Endothelial cell of umbilical vein (primary cell): Measurements from ENCODE around the gene RASGRP1. TPM values are rescaled to one million over a fixed set of nuclear protein-coding genes. Genes with fewer than 3 reads are reported as not detected.

Source experiments
- BruUV-seq: library from RNA; stranded (reverse); fragments of 400-500 nt; replicated peaks from 2 replicates; lab custom pipeline; 2021; lab: Mats Ljungman, UMichigan
- CTCF ChIA-PET: fragments of 300-600, 350-600 bp; sonication (Branson Sonifier 250); formaldehyde crosslinking; loops from one replicate; lab custom pipeline; 2021; ENCODE audit warnings: antibody characterized with exemption, inconsistent platforms; lab: Charles Lee
- POLR2A ChIA-PET: fragments of 300-600, 350-600 bp; sonication (Branson Sonifier 250); formaldehyde crosslinking; loops from one replicate; lab custom pipeline; 2021; ENCODE audit warnings: antibody characterized with exemption, inconsistent platforms; lab: Charles Lee
- DNase-seq: peaks from one replicate; pipeline ENCODE4 v3.0.0-alpha.2; 2011; ENCODE audit warnings: low read depth, low spot score
- FAIRE-seq: peaks from 2 replicates; lab custom pipeline; 2011; peaks lifted over from hg19 to GRCh38; lab: Jason Lieb, UNC
- H2AFZ ChIP-seq: 2 replicates; pipeline ENCODE4 v1.6.0; 2012; ENCODE audit warnings: low read depth, low read length, control low read depth, inconsistent platforms
- H3K27ac ChIP-seq: 2 replicates; pipeline ENCODE4 v1.5.1; 2011; ENCODE audit warnings: low read depth, mild to moderate bottlenecking, control low read depth, low read length, moderate library complexity; ENCODE audit not compliant: insufficient read depth
- H3K27me3 ChIP-seq, 2 experiments: 2 replicates each; pipeline versions ENCODE4 v1.6.0 to v1.6.1; 2011; ENCODE audit warnings: low read length in 2 of 2, mixed read lengths in 1 of 2; ENCODE audit not compliant: control insufficient read depth in 2 of 2, insufficient read depth in 2 of 2
- H3K36me3 ChIP-seq, 2 experiments: 2 replicates in 1 of 2; 3 replicates in 1 of 2; pipeline ENCODE4 v1.5.1; 2011; ENCODE audit warnings: low read length in 2 of 2, mild to moderate bottlenecking in 1 of 2, moderate library complexity in 1 of 2; ENCODE audit not compliant: control insufficient read depth in 2 of 2, insufficient read depth in 2 of 2; ENCODE audit errors: extremely low read depth in 1 of 2
- H3K4me1 ChIP-seq: 3 replicates; pipeline ENCODE4 v1.5.1; 2011; ENCODE audit warnings: mild to moderate bottlenecking, low read length; ENCODE audit not compliant: control insufficient read depth, insufficient read depth; ENCODE audit errors: extremely low read depth
- H3K4me2 ChIP-seq: 2 replicates; pipeline ENCODE4 v1.6.1; 2011; ENCODE audit warnings: low read length, control low read depth, mixed read lengths; ENCODE audit not compliant: insufficient read depth
- H3K4me3 ChIP-seq, 3 experiments: fragments of 200-600 bp in 1 of 3; sonication (generic), shearing (Covaris generic) in 1 of 3; replicated peaks in 1 of 3; 2 replicates each; pipeline ENCODE4 v1.5.1; 2011 to 2016; ENCODE audit warnings: control low read depth in 3 of 3, low read length in 3 of 3, mild to moderate bottlenecking in 2 of 3, inconsistent platforms in 1 of 3, low read depth in 1 of 3, moderate library complexity in 1 of 3; ENCODE audit not compliant: insufficient read depth in 1 of 3
- H3K79me2 ChIP-seq: 2 replicates; pipeline ENCODE4 v1.6.0; 2012; ENCODE audit warnings: low read length, inconsistent platforms; ENCODE audit not compliant: control insufficient read depth, insufficient read depth
- H3K9ac ChIP-seq: replicated peaks from 2 replicates; pipeline ENCODE3; 2011; ENCODE audit warnings: low read length, control low read depth; ENCODE audit not compliant: insufficient read depth; ENCODE audit errors: extremely low read depth
- H3K9me1 ChIP-seq: replicated peaks from 3 replicates; pipeline ENCODE4 v1.6.0; 2011; ENCODE audit warnings: mild to moderate bottlenecking, low read length; ENCODE audit not compliant: control insufficient read depth, insufficient read depth; ENCODE audit errors: extremely low read depth
- H3K9me3 ChIP-seq: replicated peaks from 2 replicates; pipeline ENCODE4 v1.5.1; 2012; ENCODE audit warnings: low read length, inconsistent platforms; ENCODE audit not compliant: control insufficient read depth, insufficient read depth
- H4K20me1 ChIP-seq: replicated peaks from 2 replicates; pipeline ENCODE3; 2011; ENCODE audit warnings: mild to moderate bottlenecking, low read length; ENCODE audit not compliant: control insufficient read depth, insufficient read depth; ENCODE audit errors: extremely low read depth
- CTCF ChIP-seq, 2 donors: IDR thresholded peaks; 1 replicate in 1 of 2; 2 replicates in 1 of 2; pipeline ENCODE4 v1.5.1; 2011; ENCODE audit warnings: low read length in 2 of 2, mild to moderate bottlenecking in 2 of 2, moderate library complexity in 2 of 2, control low read depth in 1 of 2, inconsistent platforms in 1 of 2, low read depth in 1 of 2; ENCODE audit not compliant: insufficient read depth in 1 of 2; ENCODE audit errors: extremely low read depth in 1 of 2
- EZH2 ChIP-seq: IDR thresholded peaks from 2 replicates; pipeline ENCODE4 v1.6.1; 2012; ENCODE audit warnings: borderline replicate concordance, low read depth, mild to moderate bottlenecking, moderate library complexity, low read length, inconsistent platforms; ENCODE audit not compliant: severe bottlenecking
- FOS ChIP-seq: IDR thresholded peaks from 2 replicates; pipeline ENCODE4 v1.6.1; 2011; ENCODE audit warnings: mild to moderate bottlenecking, low read length, moderate library complexity, borderline replicate concordance; ENCODE audit not compliant: insufficient read depth
- GATA2 ChIP-seq: IDR thresholded peaks from 2 replicates; pipeline ENCODE4 v1.7.0; 2011; ENCODE audit warnings: low read depth, mild to moderate bottlenecking, moderate library complexity, mixed read lengths, low read length; ENCODE audit not compliant: insufficient read length, insufficient read depth
- JUN ChIP-seq: IDR thresholded peaks from 2 replicates; pipeline ENCODE4 v1.6.1; 2011; ENCODE audit warnings: borderline replicate concordance, low read depth; ENCODE audit not compliant: insufficient read length, insufficient read depth
- MAX ChIP-seq: IDR thresholded peaks from 2 replicates; pipeline ENCODE4 v1.6.1; 2011; ENCODE audit not compliant: insufficient read depth, insufficient read length
- MYC ChIP-seq: IDR thresholded peaks from one replicate; pipeline ENCODE4 v1.6.1; 2011; ENCODE audit warnings: mild to moderate bottlenecking, low read depth, low read length
- POLR2A ChIP-seq: IDR thresholded peaks from 2 replicates; pipeline ENCODE4 v1.6.1; 2012; ENCODE audit warnings: low read depth, mild to moderate bottlenecking, control low read depth, low read length
- POLR2AphosphoS5 ChIP-seq: IDR thresholded peaks from 2 replicates; pipeline ENCODE4 v1.6.1; 2012; ENCODE audit warnings: low read depth, mild to moderate bottlenecking, control low read depth, low read length, moderate library complexity; ENCODE audit not compliant: insufficient read depth
- dilution Hi-C: fragments of 300-500 bp; cut with MboI; formaldehyde crosslinking; loops from one replicate; pipeline ENCODE4 v1.15.0; 2019; ENCODE audit warnings: low sequenced_read_pairs; ENCODE audit not compliant: extremely low pct_ligation_motif_present
- intact Hi-C: fragments of 100-400 bp; cut with micrococcal nuclease; formaldehyde crosslinking; loops from one replicate; pipeline ENCODE4 v1.10.0; 2022
- polyA plus RNA-seq, 4 experiments: library from polyadenylated mRNA; depleted of rRNA in 3 of 4; stranded (reverse) in 3 of 4; unstranded in 1 of 4; fragments of >200 nt; gene quantifications; 2 replicates each; pipeline versions ENCODE4 v1.2.1 to v1.2.3, GENCODE V29; 2011 to 2012; ENCODE audit warnings: missing spikeins in 1 of 4
- total RNA-seq: library from RNA; stranded (reverse); gene quantifications from 2 replicates; pipeline ENCODE4 v1.2.3, GENCODE V29; 2021

The RASGRP1 gene
- total and polyA plus RNA-seq, 2 donors (not counting 3 experiments of a cell fraction or from before 2014, with no cell fraction given): 0.15 to 0.38 TPM

GRCh38 chr15:38526158-38526557 is 38.5 kb downstream of the RASGRP1 start:
- Histone ChIP-seq H3K36me3 (no peaks in the 10 kb centered on the region), H4K20me1 (no peaks in the 10 kb centered on the region), H3K9ac (no peak overlapping the region), H2AFZ (no peak overlapping the region), H3K4me2 (no peak overlapping the region), H3K4me1 (no peaks in the 10 kb centered on the region), H3K27me3 (peaks cover under 1 to 6% of the 10 kb centered on the region in 2 experiments), H3K9me1 (no peaks in the 10 kb centered on the region), H3K79me2 (no peaks in the 10 kb centered on the region), H3K27ac (no peak overlapping the region), H3K4me3 (no peak overlapping the region), H3K9me3 (no peaks in the 10 kb centered on the region)
- intact Hi-C loops (no loop called here), dilution Hi-C loops (no loop called here)
- TF ChIP-seq POLR2A (no peak), FOS (no peak), GATA2 (no peak), EZH2 (no peak), CTCF (IDR thresholded peaks at IDR 0.05; ENCODE audit: extremely low read depth in 1 of 2, insufficient read depth in 1 of 2, low read depth in 1 of 2, low read length in 2 of 2) (no peak), POLR2AphosphoS5 (no peak), JUN (no peak), MAX (no peak), MYC (no peak)
- ChIA-PET CTCF (no interaction called here), POLR2A (no interaction called here)
- FAIRE-seq (no peak), DNase-seq (no peak)
- BruUV-seq: no TSS peak
